ENCODE results near the gene GSE1. TPM values are rescaled to one million over a fixed set of nuclear protein-coding genes. Genes with fewer than 3 reads are reported as not detected.

The GSE1 gene
- total and polyA plus RNA-seq, 9 of the 15 experiments (the other 6 are each of a cell fraction or from before 2014, with no cell fraction given), result 12.2 to 244 (median 57.9) TPM

DNA sequence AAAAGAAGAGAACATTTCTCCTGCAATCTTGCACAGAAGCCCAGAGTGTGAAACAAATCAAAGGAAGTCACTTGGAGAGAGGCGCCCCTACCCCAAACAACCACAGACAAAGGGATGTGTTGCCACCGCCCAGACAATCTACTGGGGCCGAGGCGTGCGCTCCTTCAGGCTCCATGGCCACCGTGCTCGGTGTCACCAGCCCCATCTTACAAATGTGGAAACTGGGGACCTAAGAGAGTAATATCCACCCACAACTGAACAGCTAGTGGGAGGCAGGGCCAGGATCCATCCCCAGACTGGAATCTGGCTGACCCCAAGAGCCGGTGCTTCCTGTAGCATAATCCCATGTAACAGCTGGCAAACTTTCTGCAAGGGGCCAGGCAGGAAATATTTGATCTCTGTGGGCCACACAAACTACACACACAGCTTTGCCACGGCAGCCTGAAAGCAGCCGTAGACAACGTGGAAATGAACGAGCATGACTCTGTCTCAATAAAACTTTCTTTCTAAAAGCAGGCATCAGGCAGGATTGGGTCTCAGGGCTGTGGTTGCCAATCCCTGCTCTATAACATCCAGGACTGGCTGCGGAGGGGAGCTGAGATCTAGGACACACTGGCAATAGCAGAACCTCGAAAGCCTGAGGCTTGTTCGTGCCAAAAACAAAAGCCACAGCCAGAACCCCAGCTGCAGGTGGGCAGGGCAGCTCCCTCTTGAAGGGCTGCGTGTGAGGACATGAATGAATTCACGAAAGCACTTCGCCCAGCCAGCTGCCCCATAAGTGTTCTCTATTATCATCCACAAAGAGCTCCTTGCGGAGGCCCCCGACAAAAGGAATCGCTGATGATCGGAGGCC is 102.3 kb downstream of the GSE1 start:
- no peak overlapping the region for H3K4me2 ChIP-seq (ENCODE audit: insufficient read depth, low read length)
- POLR2A ChIA-PET, result interaction anchor here (0.6 to 1.4 kb wide), 6 partner anchors 10 to 160 kb away, joined by 3 to 5 read pairs (median 4); no protein-coding TSS in a partner anchor
- H3K9me1 ChIP-seq (ENCODE audit: control insufficient read depth, insufficient read depth, low read length), result no peaks in the 10 kb centered on the region
- FAIRE-seq (no peak), DNase-seq (ENCODE audit: extremely low read depth in 1 of 4, low spot score in 3 of 4) (no peak), ATAC-seq (no peak; the same call in 2 of the 3 replicates)
- intact Hi-C loops (cut with micrococcal nuclease), result loop anchor here (5.0 to 10.0 kb wide), 2 partner anchors 141 to 293 kb away; no protein-coding TSS in a partner anchor
- peak overlapping the region; percentile 18; the same call in 1 of the 2 replicates for H2AFZ ChIP-seq (ENCODE audit: low read depth, low read length)
- 26% methylated on average over 22 of the region's 22 CpGs for WGBS (ENCODE audit: insufficient coverage, low coverage, missing lambda C conversion rate)
- no TSS peak for BruUV-seq (replicated peaks)
- H3K4me1 ChIP-seq (replicated peaks in 1 of 2; ENCODE audit: control insufficient read depth in 2 of 2, insufficient read depth in 2 of 2, low read length in 2 of 2), result peaks cover 3 to 33% of the 10 kb centered on the region in 2 experiments; a peak in 4 of 5 replicates
- no peak overlapping the region; a peak in 1 of 4 replicates for H3K9ac ChIP-seq (ENCODE audit: insufficient read depth in 1 of 2, low read depth in 2 of 2, low read length in 2 of 2)
- no peak overlapping the region for H3K4me3 ChIP-seq
- no peaks in the 10 kb centered on the region for H3K79me2 ChIP-seq (ENCODE audit: control insufficient read depth, insufficient read depth, low read length)
- H4K20me1 ChIP-seq (replicated peaks; ENCODE audit: control insufficient read depth, insufficient read depth, low read length), result peaks cover 14% of the 10 kb centered on the region; the same call in 1 of the 2 replicates
- TF ChIP-seq NEUROD1 (IDR thresholded peaks at IDR 0.05; ENCODE audit: borderline replicate concordance, low read depth, low read length, partially characterized antibody), result no peak
- TF ChIP-seq, protein P1, sequence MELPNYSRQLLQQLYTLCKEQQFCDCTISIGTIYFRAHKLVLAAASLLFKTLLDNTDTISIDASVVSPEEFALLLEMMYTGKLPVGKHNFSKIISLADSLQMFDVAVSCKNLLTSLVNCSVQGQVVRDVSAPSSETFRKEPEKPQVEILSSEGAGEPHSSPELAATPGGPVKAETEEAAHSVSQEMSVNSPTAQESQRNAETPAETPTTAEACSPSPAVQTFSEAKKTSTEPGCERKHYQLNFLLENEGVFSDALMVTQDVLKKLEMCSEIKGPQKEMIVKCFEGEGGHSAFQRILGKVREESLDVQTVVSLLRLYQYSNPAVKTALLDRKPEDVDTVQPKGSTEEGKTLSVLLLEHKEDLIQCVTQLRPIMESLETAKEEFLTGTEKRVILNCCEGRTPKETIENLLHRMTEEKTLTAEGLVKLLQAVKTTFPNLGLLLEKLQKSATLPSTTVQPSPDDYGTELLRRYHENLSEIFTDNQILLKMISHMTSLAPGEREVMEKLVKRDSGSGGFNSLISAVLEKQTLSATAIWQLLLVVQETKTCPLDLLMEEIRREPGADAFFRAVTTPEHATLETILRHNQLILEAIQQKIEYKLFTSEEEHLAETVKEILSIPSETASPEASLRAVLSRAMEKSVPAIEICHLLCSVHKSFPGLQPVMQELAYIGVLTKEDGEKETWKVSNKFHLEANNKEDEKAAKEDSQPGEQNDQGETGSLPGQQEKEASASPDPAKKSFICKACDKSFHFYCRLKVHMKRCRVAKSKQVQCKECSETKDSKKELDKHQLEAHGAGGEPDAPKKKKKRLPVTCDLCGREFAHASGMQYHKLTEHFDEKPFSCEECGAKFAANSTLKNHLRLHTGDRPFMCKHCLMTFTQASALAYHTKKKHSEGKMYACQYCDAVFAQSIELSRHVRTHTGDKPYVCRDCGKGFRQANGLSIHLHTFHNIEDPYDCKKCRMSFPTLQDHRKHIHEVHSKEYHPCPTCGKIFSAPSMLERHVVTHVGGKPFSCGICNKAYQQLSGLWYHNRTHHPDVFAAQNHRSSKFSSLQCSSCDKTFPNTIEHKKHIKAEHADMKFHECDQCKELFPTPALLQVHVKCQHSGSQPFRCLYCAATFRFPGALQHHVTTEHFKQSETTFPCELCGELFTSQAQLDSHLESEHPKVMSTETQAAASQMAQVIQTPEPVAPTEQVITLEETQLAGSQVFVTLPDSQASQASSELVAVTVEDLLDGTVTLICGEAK (IDR thresholded peaks at IDR 0.05), result peak; percentile 64
- TF ChIP-seq, protein P1 (CRISPR knock-in tag; IDR thresholded peaks at IDR 0.05), result no peak
- TF ChIP-seq POLR2AphosphoS5 (IDR thresholded peaks at IDR 0.05; ENCODE audit: control insufficient read depth, insufficient read depth, low read depth, low read length), result no peak
- no peak for TF ChIP-seq BMI1 (IDR thresholded peaks at IDR 0.05; ENCODE audit: low read length)
- no peak for TF ChIP-seq MYC (IDR thresholded peaks at IDR 0.05; ENCODE audit: low read depth, low read length)
- no peak for TF ChIP-seq MYC (CRISPR knock-in tag; IDR thresholded peaks at IDR 0.05; ENCODE audit: borderline replicate concordance, low read depth)
- no peak for TF ChIP-seq KLF13 (tag; IDR thresholded peaks at IDR 0.05; ENCODE audit: borderline replicate concordance, low read depth)
- TF ChIP-seq ZNF134 (CRISPR knock-in tag; conservative IDR thresholded peaks at IDR 0.05), result no peak
- no peak for TF ChIP-seq RAD51 (IDR thresholded peaks at IDR 0.05; ENCODE audit: borderline replicate concordance, low read depth)
- CTCF ChIA-PET (ENCODE audit: low intra/inter-chr PET ratio), result interaction anchor here (0.7 kb wide), 1 partner anchor 17 kb away, joined by 5 read pairs; no protein-coding TSS in a partner anchor
- in situ Hi-C loops (cut with MboI), result loop anchor here (10.0 kb wide), 1 partner anchor 291 kb away; no protein-coding TSS in a partner anchor
- peaks cover 16 to 49% of the 10 kb centered on the region in 2 experiments; a peak in 4 of 5 replicates for H3K27me3 ChIP-seq (ENCODE audit: control insufficient read depth in 2 of 2, insufficient read depth in 2 of 2, low read length in 2 of 2)
- H3K36me3 ChIP-seq (ENCODE audit: control insufficient read depth, insufficient read depth, low read length), result no peaks in the 10 kb centered on the region
- peaks cover 6% of the 10 kb centered on the region for H3K9me3 ChIP-seq (replicated peaks; ENCODE audit: control insufficient read depth, insufficient read depth, low read depth, low read length)
- no peak overlapping the region for H3K27ac ChIP-seq (ENCODE audit: extremely low read depth, low read depth, low read length)
